Stimulated activated naive CD8-positive, alpha-beta T cell treated with anti-CD3 and anti-CD28 coated beads, Interleukin-15, amount 100 ng/mL, for 72 hours (primary cell): ENCODE data around the gene KAZN.

Experiments used
- ATAC-seq: fragments of 150-1000 bp; cut with Tn5 transposase; 2 replicates; pipeline ENCODE4 v1.10.0; 2021; ENCODE audit warnings: mild to moderate bottlenecking, moderate library complexity
- DNase-seq, 2 donors: peaks; one replicate each; pipeline ENCODE4 v3.0.0; 2021 to 2022
- H3K27ac Mint-ChIP-seq, 2 donors: one replicate each; pipeline ENCODE4 v1.8.0; 2022; ENCODE audit warnings: mild to moderate bottlenecking in 2 of 2, mixed read lengths in 2 of 2, moderate library complexity in 2 of 2
- H3K27me3 Mint-ChIP-seq: one replicate; pipeline ENCODE4 v1.8.0; 2022; ENCODE audit warnings: mixed read lengths
- H3K4me1 Mint-ChIP-seq: one replicate; pipeline ENCODE4 v1.8.0; 2022; ENCODE audit warnings: mild to moderate bottlenecking, mixed read lengths
- H3K4me3 Mint-ChIP-seq, 2 donors: one replicate each; pipeline ENCODE4 v1.8.0; 2022; ENCODE audit warnings: mild to moderate bottlenecking in 2 of 2, mixed read lengths in 2 of 2, moderate library complexity in 1 of 2
- H3K9me3 Mint-ChIP-seq, 2 donors: one replicate each; pipeline ENCODE4 v1.8.0; 2022; ENCODE audit warnings: mixed read lengths in 2 of 2

The KAZN gene

DNA sequence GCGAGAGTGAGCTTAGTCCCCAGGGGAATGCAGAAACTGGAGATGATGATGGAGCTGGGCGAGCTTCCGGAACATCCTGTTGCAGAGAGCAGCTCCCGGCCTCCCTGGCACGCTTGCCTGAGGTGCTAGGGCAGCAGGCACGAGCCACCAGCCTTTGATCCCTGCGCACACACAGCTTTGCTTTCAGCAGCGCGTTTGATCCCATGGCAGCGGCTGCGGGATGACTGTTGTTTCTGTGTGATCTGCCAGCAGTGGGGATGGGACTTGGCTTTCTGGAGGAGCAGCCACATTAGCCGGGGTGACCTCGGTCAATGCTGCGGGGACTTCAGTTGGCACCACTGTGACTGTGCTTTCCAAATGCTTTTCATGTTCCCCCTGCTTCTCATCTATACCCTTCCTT, 193.2 kb downstream of the KAZN start:
- DNase-seq: no peak
- Mint-ChIP-seq H3K27ac (no peak overlapping the region), H3K4me3 (no peak overlapping the region), H3K9me3 (no peaks in the 10 kb centered on the region), H3K4me1 (peaks cover 5% of the 10 kb centered on the region), H3K27me3 (no peaks in the 10 kb centered on the region)
- ATAC-seq: no peak

DNA sequence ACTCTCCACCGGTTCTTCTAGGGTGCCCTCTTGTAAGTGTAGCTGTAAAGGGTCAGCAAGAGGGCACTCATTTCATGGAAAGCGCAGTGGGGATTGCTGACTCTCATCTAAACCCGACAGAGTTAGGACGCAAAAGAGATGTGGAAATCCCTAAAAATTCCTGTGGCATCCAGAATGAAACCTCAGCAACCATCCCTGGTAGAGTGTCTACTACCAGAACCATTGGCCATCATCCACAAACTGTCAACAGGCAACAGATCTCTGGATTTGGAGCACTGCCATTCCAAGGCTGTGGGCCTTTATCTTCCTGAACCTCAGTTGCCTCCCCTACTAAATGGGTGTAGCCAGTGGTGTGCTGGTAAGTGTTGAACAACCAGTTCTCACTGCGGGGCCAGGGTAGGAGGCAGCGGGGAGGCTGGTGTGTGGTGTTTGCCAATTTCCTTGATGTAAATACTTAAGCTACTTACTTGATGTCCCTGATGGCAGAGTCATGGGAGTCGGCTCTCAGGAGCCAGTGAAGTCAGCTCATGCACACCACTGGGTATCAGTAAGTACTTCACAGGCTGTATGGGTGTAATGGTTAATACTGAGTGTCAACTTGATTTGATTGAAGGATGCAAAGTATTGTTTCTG, 195.8 kb downstream of the KAZN start:
- Mint-ChIP-seq H3K27me3 (no peaks in the 10 kb centered on the region), H3K4me1 (peaks cover 5% of the 10 kb centered on the region), H3K27ac (peak overlapping the region in 1 of 2 donors; percentile 19), H3K4me3 (no peak overlapping the region), H3K9me3 (no peaks in the 10 kb centered on the region)
- ATAC-seq (no peak), DNase-seq (no peak)

DNA sequence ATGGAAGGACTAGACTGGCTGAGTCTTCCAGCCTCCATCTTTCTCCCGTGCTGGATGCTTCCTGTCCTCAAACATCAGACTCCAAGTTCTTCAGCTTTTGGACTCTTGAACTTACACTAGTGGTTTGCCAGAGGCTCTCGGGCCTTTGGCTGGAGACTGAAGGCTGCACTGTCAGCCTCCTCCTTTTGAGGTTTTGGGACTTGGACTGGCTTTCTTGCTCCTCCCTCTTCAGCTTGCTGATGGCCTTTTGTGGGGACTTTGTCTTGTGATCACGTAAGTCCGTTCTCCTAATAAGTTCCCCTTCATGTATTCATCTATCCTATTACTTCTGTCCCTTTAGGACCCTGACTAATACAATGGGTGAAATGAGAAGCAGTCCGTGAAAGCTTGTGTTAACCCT, 196.4 kb downstream of the KAZN start:
- Mint-ChIP-seq H3K27me3 (no peaks in the 10 kb centered on the region), H3K4me3 (no peak overlapping the region), H3K27ac (no peak overlapping the region), H3K4me1 (peaks cover 5% of the 10 kb centered on the region), H3K9me3 (no peaks in the 10 kb centered on the region)
- no peak for DNase-seq
- ATAC-seq: no peak

DNA sequence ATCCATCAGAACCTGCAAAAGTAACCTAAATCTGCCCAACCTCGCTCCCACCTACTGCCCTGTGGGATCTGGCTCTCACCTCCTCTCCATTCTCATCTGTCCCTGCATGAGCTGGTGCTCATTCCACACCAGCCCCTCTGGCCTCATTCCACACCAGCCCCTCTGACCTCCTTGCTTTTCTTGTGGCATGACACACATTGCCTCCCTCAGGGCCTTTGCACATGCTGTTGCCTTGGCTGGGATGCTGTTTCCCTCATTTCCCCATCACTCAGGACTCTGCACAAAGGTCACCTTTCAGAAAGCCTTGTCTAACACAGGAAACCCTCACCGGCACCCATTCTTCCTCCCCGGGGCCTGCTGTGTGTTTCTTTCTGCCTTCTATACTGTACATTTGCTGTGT, 197.1 kb downstream of the KAZN start:
- H3K27ac Mint-ChIP-seq: no peak overlapping the region
- H3K4me3 Mint-ChIP-seq: no peak overlapping the region
- H3K4me1 Mint-ChIP-seq: peaks cover 5% of the 10 kb centered on the region
- no peak for ATAC-seq
- no peaks in the 10 kb centered on the region for H3K9me3 Mint-ChIP-seq
- H3K27me3 Mint-ChIP-seq: no peaks in the 10 kb centered on the region
- DNase-seq: no peak

DNA sequence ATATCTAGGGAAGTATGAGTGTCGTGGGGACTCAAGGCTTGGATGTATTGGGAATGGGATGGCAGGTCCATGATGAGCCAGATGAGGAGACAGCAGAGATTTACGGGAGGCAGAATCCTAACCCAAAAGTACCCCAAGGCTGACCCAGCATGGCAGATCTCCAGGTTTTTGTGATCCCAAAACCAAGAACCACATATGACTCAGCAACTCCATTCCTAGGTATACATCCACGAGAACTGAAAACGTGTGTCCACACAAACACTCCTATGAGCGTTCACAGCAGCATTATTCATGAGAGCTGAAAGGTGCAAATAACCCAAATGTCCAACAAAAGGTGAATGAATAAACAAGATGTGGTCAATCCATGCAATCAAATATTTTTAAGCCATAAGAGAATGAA, 201.5 kb downstream of the KAZN start:
- Mint-ChIP-seq H3K4me1 (no peaks in the 10 kb centered on the region), H3K9me3 (no peaks in the 10 kb centered on the region), H3K27ac (no peak overlapping the region), H3K4me3 (no peak overlapping the region), H3K27me3 (no peaks in the 10 kb centered on the region)
- ATAC-seq: no peak
- no peak for DNase-seq

DNA sequence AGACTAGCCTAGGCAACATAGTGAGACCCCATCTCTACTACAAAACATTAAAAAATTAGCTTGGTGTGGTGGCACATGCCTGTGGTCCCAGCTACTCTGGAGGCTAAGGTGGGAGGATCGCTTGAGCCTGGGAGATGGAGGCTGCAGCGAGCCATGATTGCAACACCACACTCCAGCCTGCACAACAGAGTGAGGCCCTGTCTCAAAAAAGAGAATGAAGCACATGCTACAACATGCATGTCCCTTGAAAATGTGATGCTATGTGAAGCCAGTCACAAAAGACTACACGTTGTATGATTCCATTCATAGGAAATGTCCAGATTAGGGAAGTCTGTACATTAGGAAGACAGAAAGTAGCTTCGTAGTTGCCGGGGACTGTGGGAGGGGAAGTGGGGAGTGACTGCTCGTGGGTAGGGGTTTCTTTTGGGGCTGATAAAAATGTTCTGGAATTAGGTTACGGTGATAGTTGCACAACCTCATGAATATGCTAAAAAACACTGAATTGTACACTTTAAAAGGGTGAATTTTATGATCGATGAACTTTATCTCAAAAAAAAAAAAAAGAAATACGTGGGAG, 202.1 kb downstream of the KAZN start:
- no peak overlapping the region for H3K27ac Mint-ChIP-seq
- no peaks in the 10 kb centered on the region for H3K9me3 Mint-ChIP-seq
- no peaks in the 10 kb centered on the region for H3K27me3 Mint-ChIP-seq
- no peaks in the 10 kb centered on the region for H3K4me1 Mint-ChIP-seq
- H3K4me3 Mint-ChIP-seq: no peak overlapping the region
- no peak for ATAC-seq
- no peak for DNase-seq

DNA sequence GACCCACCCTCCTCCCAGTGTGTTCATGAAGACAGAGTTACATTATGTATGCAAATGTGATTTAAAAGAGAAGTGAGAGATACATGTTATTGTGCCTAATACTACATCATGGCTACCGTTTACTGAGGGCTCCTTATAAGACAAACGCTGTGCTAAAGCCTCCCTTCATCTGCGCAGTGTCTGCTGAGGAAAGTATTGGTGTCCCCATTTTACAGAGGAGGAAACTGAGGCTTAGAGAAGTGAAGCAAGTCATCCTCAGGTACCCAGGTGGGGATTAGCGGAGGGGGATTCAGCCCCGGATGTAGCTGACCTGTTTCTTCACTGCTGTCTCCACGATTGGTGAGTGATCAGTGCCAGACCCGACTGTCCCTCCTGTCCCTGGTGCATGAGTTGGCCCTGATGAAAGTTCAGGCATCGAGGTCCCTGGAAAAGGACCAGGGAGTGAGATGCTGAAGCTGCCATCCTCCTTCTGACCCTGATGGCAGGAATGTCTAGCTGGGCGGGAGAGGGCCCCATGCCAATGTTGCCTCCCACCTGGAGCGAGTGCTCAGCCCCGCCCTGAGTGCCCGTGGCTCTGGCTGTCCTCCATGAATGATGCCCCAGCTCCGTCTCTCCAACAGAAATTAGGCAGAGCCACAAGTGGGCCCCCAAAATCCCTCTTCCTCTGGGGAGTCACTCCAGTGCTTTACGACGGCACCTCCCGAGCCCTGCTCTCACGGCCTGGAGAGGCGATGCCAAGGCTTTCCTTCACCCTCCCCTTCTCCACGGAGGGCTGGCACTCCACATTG, 204.7 kb downstream of the KAZN start:
- H3K4me3 Mint-ChIP-seq: no peak overlapping the region
- peaks cover 4 to 18% of the 10 kb centered on the region in 2 donors for H3K9me3 Mint-ChIP-seq
- no peaks in the 10 kb centered on the region for H3K27me3 Mint-ChIP-seq
- ATAC-seq (no peak), DNase-seq (no peak)
- H3K4me1 Mint-ChIP-seq: no peaks in the 10 kb centered on the region
- H3K27ac Mint-ChIP-seq: no peak overlapping the region

DNA sequence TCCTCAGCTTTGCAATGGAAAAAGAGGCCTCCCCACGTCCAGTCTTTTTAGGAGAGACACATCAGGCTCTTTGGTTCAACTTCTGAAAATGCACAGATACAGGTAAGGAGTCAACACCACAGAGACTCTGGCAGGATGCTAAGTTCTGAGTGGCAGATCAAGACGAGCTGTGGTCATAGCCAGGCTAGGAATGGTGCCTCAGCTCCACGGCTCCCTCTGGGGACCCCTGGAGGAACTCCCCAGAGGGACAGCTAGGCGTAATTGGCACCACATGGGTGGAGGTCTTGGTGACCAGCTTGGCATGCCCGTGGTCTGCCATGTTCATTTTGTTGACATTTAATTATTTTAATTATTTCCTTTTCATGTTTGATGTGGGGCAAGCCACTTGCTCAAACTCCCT, 206.1 kb downstream of the KAZN start:
- H3K4me3 Mint-ChIP-seq: no peak overlapping the region
- no peak overlapping the region for H3K27ac Mint-ChIP-seq
- DNase-seq (no peak), ATAC-seq (no peak)
- no peaks in the 10 kb centered on the region for H3K27me3 Mint-ChIP-seq
- peaks cover 9 to 23% of the 10 kb centered on the region in 2 donors for H3K9me3 Mint-ChIP-seq
- H3K4me1 Mint-ChIP-seq: peaks cover 9% of the 10 kb centered on the region

DNA sequence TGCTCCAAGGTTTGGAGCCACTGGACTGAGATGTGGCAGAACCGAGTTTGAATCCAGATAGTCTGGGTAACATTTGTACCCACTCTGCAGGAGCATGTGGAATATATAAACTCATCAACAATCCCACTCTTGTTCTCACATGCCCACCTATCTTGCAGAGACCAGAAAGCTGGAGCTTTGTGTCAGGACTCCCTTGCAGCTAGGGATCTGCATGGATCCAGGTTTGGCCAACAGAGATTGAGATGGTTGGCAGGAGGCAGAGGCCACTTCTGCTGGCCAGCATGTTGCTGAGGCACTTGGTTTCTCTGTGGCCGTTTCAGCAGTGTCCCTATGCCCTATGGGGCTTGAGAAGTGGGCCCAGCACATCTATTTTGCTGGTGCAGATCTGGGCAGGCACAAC, 208.3 kb downstream of the KAZN start:
- ATAC-seq (no peak), DNase-seq (no peak)
- Mint-ChIP-seq H3K4me3 (no peak overlapping the region), H3K27ac (no peak overlapping the region), H3K27me3 (no peaks in the 10 kb centered on the region), H3K9me3 (peaks cover 9 to 23% of the 10 kb centered on the region in 2 donors), H3K4me1 (peaks cover 9% of the 10 kb centered on the region)

DNA sequence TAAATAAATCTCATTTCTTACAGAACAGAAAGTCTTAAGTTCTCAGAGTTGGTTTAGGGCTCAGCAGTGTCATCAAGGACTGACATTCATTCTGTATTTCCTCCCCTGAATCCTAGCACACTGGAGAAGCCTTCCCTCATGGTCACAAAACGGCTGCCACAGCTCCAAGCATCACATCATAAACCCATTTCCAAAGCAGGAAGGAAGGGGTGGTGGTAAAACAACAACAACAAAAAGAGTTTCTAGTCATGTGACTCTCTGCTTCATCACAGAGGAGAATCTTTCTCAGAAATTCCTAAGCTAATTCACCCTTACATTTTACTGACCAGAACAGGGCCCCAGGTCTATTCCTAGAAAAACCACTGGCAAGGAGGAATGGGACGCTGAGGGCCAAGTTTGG, 210.3 kb downstream of the KAZN start:
- H3K4me1 Mint-ChIP-seq: peaks cover 9% of the 10 kb centered on the region
- H3K27me3 Mint-ChIP-seq: no peaks in the 10 kb centered on the region
- no peak overlapping the region for H3K27ac Mint-ChIP-seq
- no peak overlapping the region for H3K4me3 Mint-ChIP-seq
- no peak for ATAC-seq
- no peak for DNase-seq
- peaks cover 9 to 23% of the 10 kb centered on the region in 2 donors for H3K9me3 Mint-ChIP-seq

DNA sequence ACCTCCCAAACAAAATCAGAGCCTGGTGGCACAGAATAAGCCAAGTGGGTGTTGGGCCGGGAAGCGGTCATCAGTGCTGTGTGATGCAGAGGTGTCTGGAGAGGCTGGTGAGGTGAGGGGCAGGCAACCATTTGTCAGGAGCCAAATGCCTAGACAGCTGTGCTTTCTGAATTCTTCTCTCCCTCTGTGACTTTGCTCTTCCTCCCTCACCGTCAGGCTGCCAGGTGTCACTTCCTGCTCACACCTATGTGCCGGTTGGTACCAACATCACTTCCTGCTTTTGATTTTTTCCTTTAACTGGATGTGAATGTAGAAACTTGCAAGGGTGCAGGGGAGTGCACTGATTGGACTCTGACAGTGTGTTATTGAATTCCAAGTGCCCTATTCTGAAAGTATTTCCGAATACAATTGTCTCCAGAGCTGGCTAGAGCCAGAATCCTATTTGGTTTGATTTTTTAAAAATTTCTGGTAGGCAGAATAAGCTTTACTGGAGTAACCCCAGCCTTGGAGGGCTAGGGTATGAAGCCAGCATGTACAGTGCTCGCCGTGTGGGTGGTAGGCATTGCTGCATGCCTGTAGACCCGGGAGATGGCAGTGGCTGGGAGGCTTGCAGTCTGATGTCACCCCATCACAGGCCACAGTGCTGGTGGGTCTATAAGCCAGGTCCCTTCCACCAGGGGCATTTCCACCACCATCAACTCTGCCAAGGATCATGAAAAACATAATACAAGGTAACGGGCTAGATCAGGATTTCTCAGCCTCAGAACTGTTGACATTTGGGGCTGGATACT, 210.9 kb downstream of the KAZN start:
- Mint-ChIP-seq H3K4me3 (no peak overlapping the region), H3K4me1 (peaks cover 9% of the 10 kb centered on the region), H3K27me3 (no peaks in the 10 kb centered on the region), H3K27ac (no peak overlapping the region), H3K9me3 (peaks cover 9 to 23% of the 10 kb centered on the region in 2 donors)
- DNase-seq (no peak), ATAC-seq (no peak)

DNA sequence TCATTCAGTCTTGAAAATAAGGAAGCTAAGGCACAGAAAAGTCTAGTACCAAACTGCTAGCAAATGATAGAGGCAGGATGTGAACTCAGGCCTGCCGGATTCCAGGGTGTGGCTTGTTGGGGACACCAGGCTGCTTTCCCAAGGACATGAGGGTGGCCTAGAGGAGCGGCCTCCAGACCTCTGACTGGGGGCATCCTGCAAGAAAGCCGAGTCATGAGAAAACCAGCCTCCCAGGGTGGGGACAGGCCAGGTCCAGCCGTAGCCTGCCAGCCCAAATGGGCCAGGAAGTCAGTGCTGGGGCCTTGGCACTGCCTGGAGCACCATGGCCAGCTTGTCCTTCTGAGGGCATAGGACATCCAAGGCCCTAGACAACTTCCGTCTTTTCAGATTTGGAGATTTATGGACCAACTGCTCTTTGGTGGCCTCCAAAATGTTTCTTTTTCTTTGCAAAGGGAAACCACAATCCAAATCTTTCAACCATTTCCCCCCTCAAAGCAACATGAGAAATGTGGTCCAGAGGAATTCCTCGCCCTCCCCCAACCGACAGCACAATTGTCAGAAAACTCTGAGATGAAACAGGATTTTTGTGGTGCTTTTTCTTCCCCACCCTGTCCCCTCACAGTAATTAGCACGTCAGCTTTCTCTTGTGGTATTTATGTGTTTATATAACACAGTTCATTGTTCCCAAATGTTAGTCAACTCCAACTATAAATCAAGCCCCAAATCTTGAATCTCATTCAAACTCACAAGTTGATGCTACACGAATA, 212.3 kb downstream of the KAZN start:
- peaks cover 9 to 23% of the 10 kb centered on the region in 2 donors for H3K9me3 Mint-ChIP-seq
- no peak overlapping the region for H3K27ac Mint-ChIP-seq
- H3K27me3 Mint-ChIP-seq: no peaks in the 10 kb centered on the region
- peaks cover 9% of the 10 kb centered on the region for H3K4me1 Mint-ChIP-seq
- H3K4me3 Mint-ChIP-seq: no peak overlapping the region
- ATAC-seq (no peak), DNase-seq (no peak)

DNA sequence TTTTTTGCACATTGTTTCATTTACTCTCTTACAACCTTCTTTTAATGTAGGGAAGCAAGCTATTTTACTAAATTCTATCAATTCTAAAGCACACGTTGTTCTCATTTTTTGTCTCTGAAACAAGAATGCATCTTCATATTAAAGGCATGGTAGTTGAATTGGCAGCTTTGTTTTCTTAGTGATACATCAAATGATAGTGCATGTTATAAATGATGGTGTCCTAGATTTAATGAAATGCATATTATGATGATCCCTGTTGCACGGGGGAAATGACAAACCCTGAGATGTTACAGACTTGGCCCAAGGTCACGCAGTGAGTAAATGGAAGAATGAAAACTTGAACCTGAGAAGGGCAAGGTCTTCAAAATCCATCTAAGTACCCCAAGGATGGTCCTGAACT, 213.1 kb downstream of the KAZN start:
- no peak for ATAC-seq
- Mint-ChIP-seq H3K4me1 (peaks cover 9% of the 10 kb centered on the region), H3K27me3 (no peaks in the 10 kb centered on the region), H3K4me3 (no peak overlapping the region), H3K9me3 (peaks cover 9 to 18% of the 10 kb centered on the region in 2 donors), H3K27ac (no peak overlapping the region)
- no peak for DNase-seq

DNA sequence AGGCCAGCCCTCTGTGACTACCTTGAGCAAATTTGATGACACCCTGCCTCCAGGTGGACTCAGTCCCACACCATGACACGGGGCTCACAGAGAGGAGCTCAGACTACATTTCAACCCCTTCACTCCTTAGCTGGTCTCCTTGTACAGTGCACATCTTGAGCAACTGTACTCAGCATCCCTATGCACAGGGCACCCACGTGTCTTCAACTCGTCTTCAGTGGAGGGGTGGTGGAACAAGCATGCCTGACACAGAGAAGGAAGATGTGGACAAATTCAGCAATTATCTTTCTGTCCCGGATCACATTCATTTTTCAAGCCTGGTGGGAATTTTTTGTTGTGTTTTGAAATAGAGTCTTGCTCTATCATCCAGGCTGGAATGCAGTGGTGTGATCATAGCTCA, 213.7 kb downstream of the KAZN start:
- peaks cover 9 to 12% of the 10 kb centered on the region in 2 donors for H3K9me3 Mint-ChIP-seq
- ATAC-seq (no peak), DNase-seq (no peak)
- no peaks in the 10 kb centered on the region for H3K27me3 Mint-ChIP-seq
- H3K27ac Mint-ChIP-seq: no peak overlapping the region
- no peak overlapping the region for H3K4me3 Mint-ChIP-seq
- peaks cover 9% of the 10 kb centered on the region for H3K4me1 Mint-ChIP-seq

DNA sequence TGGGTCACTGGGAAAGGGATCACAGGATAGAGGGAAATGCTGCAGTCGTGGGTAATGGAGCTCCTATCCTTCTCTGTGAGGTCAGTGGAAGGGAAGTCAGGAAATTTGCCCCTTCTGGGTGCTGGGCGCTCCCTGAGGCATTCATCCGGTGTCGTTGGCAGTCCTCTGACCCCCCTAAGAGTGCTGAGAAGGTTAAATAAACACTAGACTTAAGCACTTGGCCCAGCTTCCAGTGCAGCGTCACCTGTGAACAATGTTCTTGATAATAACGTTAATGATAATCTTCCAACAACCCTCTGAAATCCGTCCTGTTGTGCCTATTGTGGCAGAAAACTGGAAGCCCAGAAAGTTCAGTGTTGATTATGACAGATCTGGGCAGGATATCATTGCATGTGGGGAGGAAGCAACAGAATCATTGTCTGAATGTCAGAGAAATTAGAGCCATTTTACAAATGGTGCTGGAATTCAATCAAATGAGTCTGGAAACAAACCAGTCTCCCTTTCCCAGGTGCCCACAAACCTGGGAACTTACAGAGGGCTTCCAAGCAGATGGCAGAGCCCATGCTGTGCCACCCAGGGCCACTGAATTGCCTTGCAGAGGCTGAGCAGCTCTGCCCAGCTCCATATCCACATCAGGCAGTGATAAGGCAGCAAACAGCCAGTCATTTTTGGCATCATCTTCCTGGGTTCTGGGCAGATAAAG, 216.8 kb downstream of the KAZN start:
- no peak for ATAC-seq
- Mint-ChIP-seq H3K4me3 (no peak overlapping the region), H3K4me1 (no peaks in the 10 kb centered on the region), H3K9me3 (no peaks in the 10 kb centered on the region), H3K27me3 (no peaks in the 10 kb centered on the region), H3K27ac (no peak overlapping the region)
- DNase-seq: no peak
